Measurements from ENCODE around the gene GRIN1. TPM values are rescaled to one million over a fixed set of nuclear protein-coding genes. Genes with fewer than 3 reads are reported as not detected.
A peak's percentile ranks its signal among the peaks of the same experiment; 100 is the strongest.

GRIN1 gene
- total RNA-seq, 2 donors from 2014 or later: 0.35 to 0.73 TPM

- H3K9ac ChIP-seq (ENCODE audit: extremely low read depth, low read length, poor library complexity, severe bottlenecking): no peak overlapping the region
- peaks cover 22% of the 10 kb centered on the region for H3K36me3 ChIP-seq (ENCODE audit: control insufficient read depth, insufficient read depth, low read length)
- 93 to 96% methylated on average over 38 to 48 of the region's 48 CpGs for WGBS, 2 experiments (ENCODE audit: insufficient coverage in 1 of 2, insufficient read length in 1 of 2)
- H3K27ac ChIP-seq (ENCODE audit: low read depth, low read length): no peak overlapping the region
- Mint-ChIP-seq H3K9me3 (no peaks in the 10 kb centered on the region), H3K27me3 (ENCODE audit: insufficient read depth) (no peaks in the 10 kb centered on the region), H3K4me1 (peaks cover 19% of the 10 kb centered on the region), H3K27ac (no peak overlapping the region), H3K36me3 (ENCODE audit: low read depth) (peaks cover 16% of the 10 kb centered on the region), H3K4me3 (no peak overlapping the region)
- H3K4me3 ChIP-seq (ENCODE audit: low read length): no peak overlapping the region
- no peaks in the 10 kb centered on the region for H3K9me3 ChIP-seq (ENCODE audit: control insufficient read depth, low read length)
- H3K27me3 ChIP-seq (ENCODE audit: control insufficient read depth, insufficient read depth, low read length, poor library complexity, severe bottlenecking): no peaks in the 10 kb centered on the region
- TF ChIP-seq CTCF (conservative IDR thresholded peaks at IDR 0.05): no peak
- no peak for DNase-seq
- H3K4me1 ChIP-seq (ENCODE audit: control insufficient read depth, insufficient read depth, low read length): peaks cover 20% of the 10 kb centered on the region
These were observed 46.1 kb downstream of the GRIN1 start for GRCh38 chr9:137184881-137185660.

- no peaks in the 10 kb centered on the region for H3K9me3 Mint-ChIP-seq
- TF ChIP-seq CTCF (conservative IDR thresholded peaks at IDR 0.05): no peak
- 96 to 97% methylated on average over 10 to 19 of the region's 19 CpGs for WGBS, 2 experiments (ENCODE audit: insufficient coverage in 1 of 2, insufficient read length in 1 of 2)
- peak overlapping the region; percentile 83 for H3K4me3 Mint-ChIP-seq
- H3K27me3 Mint-ChIP-seq (ENCODE audit: insufficient read depth): no peaks in the 10 kb centered on the region
- Histone ChIP-seq H3K27ac (ENCODE audit: low read depth, low read length) (no peak overlapping the region), H3K4me1 (ENCODE audit: control insufficient read depth, insufficient read depth, low read length) (peaks cover 23% of the 10 kb centered on the region), H3K36me3 (ENCODE audit: control insufficient read depth, insufficient read depth, low read length) (peaks cover 30% of the 10 kb centered on the region), H3K9ac (ENCODE audit: extremely low read depth, low read length, poor library complexity, severe bottlenecking) (no peak overlapping the region), H3K9me3 (ENCODE audit: control insufficient read depth, low read length) (no peaks in the 10 kb centered on the region), H3K4me3 (ENCODE audit: low read length) (no peak overlapping the region), H3K27me3 (ENCODE audit: control insufficient read depth, insufficient read depth, low read length, poor library complexity, severe bottlenecking) (no peaks in the 10 kb centered on the region)
- no peak for DNase-seq
- peaks cover 21% of the 10 kb centered on the region for H3K36me3 Mint-ChIP-seq (ENCODE audit: low read depth)
- peaks cover 19% of the 10 kb centered on the region for H3K4me1 Mint-ChIP-seq
- H3K27ac Mint-ChIP-seq: no peak overlapping the region
These were observed 47.0 kb downstream of the GRIN1 start for GRCh38 chr9:137185921-137186320.

GRCh38 chr9:137186385-137186784 lies 47.4 kb downstream of the GRIN1 start:
- Histone ChIP-seq H3K9ac (ENCODE audit: extremely low read depth, low read length, poor library complexity, severe bottlenecking) (no peak overlapping the region), H3K27ac (ENCODE audit: low read depth, low read length) (no peak overlapping the region), H3K36me3 (ENCODE audit: control insufficient read depth, insufficient read depth, low read length) (peaks cover 30% of the 10 kb centered on the region), H3K4me1 (ENCODE audit: control insufficient read depth, insufficient read depth, low read length) (peaks cover 23% of the 10 kb centered on the region), H3K9me3 (ENCODE audit: control insufficient read depth, low read length) (no peaks in the 10 kb centered on the region), H3K4me3 (ENCODE audit: low read length) (no peak overlapping the region), H3K27me3 (ENCODE audit: control insufficient read depth, insufficient read depth, low read length, poor library complexity, severe bottlenecking) (no peaks in the 10 kb centered on the region)
- Mint-ChIP-seq H3K36me3 (ENCODE audit: low read depth) (peaks cover 23% of the 10 kb centered on the region), H3K9me3 (no peaks in the 10 kb centered on the region), H3K4me1 (peaks cover 19% of the 10 kb centered on the region), H3K4me3 (peak overlapping the region; percentile 83), H3K27ac (no peak overlapping the region), H3K27me3 (ENCODE audit: insufficient read depth) (no peaks in the 10 kb centered on the region)
- DNase-seq: no peak
- WGBS, 2 experiments (ENCODE audit: insufficient coverage in 1 of 2, insufficient read length in 1 of 2): 87% methylated on average over 5 to 6 of the region's 6 CpGs
- TF ChIP-seq CTCF (conservative IDR thresholded peaks at IDR 0.05): no peak
